ENCODE results near the gene LEUTX. TPM values are rescaled to one million over a fixed set of nuclear protein-coding genes. Genes with fewer than 3 reads are reported as not detected.

Gene LEUTX
- total RNA-seq, 1 experiment from 2014 or later = not detected

GRCh38 chr19:39749981-39750380 lies 28.7 kb upstream of the LEUTX start:
- Mint-ChIP-seq H3K4me1 (no peaks in the 10 kb centered on the region; a peak in 1 of 4 replicates), H3K9me3 (no peaks in the 10 kb centered on the region), H3K27me3 (ENCODE audit: low read depth) (peaks cover 8% of the 10 kb centered on the region), H3K27ac (no peak overlapping the region), H3K36me3 (ENCODE audit: insufficient read depth in 1 of 3, low read depth in 3 of 3) (no peaks in the 10 kb centered on the region), H3K4me3 (no peak overlapping the region)
- Histone ChIP-seq H3K23ac (ENCODE audit: insufficient read length, low read depth, low read length) (no peak overlapping the region), H3K4me2 (ENCODE audit: insufficient read depth, insufficient read length, low read length) (no peak overlapping the region), H2BK5ac (ENCODE audit: insufficient read length, low read length) (no peak overlapping the region), H2AFZ (ENCODE audit: low read length) (no peak overlapping the region), H3K27me3 (ENCODE audit: insufficient read depth, low read length) (no peaks in the 10 kb centered on the region), H3K9ac (ENCODE audit: extremely low read depth, insufficient read length, low read length) (no peak overlapping the region), H3K4ac (ENCODE audit: low read depth, low read length) (no peak overlapping the region), H4K91ac (ENCODE audit: insufficient read length, low read depth, low read length) (no peak overlapping the region), H3K56ac (ENCODE audit: insufficient read length, low read depth, low read length) (no peak overlapping the region), H4K5ac (ENCODE audit: insufficient read length, low read depth, low read length) (no peak overlapping the region), H2BK15ac (ENCODE audit: low read depth, low read length) (no peak overlapping the region), H2BK120ac (ENCODE audit: low read depth, low read length, poor library complexity, severe bottlenecking) (no peak overlapping the region), H3K23me2 (ENCODE audit: insufficient read length, low read depth, low read length, poor library complexity, severe bottlenecking) (no peaks in the 10 kb centered on the region), H2AK5ac (ENCODE audit: insufficient read length, low read length) (no peak overlapping the region), H3K14ac (ENCODE audit: insufficient read depth, low read length) (no peak overlapping the region), H3K79me2 (ENCODE audit: insufficient read depth, low read length) (no peaks in the 10 kb centered on the region), H2BK12ac (ENCODE audit: insufficient read length, low read depth, low read length) (no peak overlapping the region), H3K27ac (ENCODE audit: insufficient read length, low read depth, low read length) (no peak overlapping the region), H3T11ph (ENCODE audit: low read length) (no peak overlapping the region), H3K79me1 (ENCODE audit: insufficient read depth, low read depth, low read length, poor library complexity, severe bottlenecking) (no peaks in the 10 kb centered on the region), H4K8ac (replicated peaks; ENCODE audit: insufficient read length, low read depth, low read length) (no peak overlapping the region), H4K20me1 (ENCODE audit: control insufficient read depth, insufficient read depth, insufficient read length) (no peaks in the 10 kb centered on the region), H3K4me1 (ENCODE audit: insufficient read depth, low read length) (no peaks in the 10 kb centered on the region), H2BK20ac (ENCODE audit: low read depth, low read length, poor library complexity, severe bottlenecking) (no peak overlapping the region), H3K18ac (ENCODE audit: insufficient read length, low read depth, low read length) (no peak overlapping the region), H3K9me3 (ENCODE audit: control insufficient read depth, low read depth, low read length) (no peaks in the 10 kb centered on the region)
- no peak for DNase-seq
- WGBS (ENCODE audit: extremely low coverage, insufficient read length, low lambda C conversion rate) = no CpG with 5 or more reads among the region's 5 CpGs
- TF ChIP-seq, protein P1, sequence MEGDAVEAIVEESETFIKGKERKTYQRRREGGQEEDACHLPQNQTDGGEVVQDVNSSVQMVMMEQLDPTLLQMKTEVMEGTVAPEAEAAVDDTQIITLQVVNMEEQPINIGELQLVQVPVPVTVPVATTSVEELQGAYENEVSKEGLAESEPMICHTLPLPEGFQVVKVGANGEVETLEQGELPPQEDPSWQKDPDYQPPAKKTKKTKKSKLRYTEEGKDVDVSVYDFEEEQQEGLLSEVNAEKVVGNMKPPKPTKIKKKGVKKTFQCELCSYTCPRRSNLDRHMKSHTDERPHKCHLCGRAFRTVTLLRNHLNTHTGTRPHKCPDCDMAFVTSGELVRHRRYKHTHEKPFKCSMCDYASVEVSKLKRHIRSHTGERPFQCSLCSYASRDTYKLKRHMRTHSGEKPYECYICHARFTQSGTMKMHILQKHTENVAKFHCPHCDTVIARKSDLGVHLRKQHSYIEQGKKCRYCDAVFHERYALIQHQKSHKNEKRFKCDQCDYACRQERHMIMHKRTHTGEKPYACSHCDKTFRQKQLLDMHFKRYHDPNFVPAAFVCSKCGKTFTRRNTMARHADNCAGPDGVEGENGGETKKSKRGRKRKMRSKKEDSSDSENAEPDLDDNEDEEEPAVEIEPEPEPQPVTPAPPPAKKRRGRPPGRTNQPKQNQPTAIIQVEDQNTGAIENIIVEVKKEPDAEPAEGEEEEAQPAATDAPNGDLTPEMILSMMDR (conservative IDR thresholded peaks at IDR 0.05) = no peak

Measured in H9 (cell line).